Prostate gland (tissue), 2 donors: ENCODE results near the gene FOXD2. TPM values are rescaled to one million over a fixed set of nuclear protein-coding genes. Genes with fewer than 3 reads are reported as not detected.

Source experiments
- DNase-seq: peaks from one replicate; pipeline ENCODE4 v3.0.0-alpha.2; 2019; ENCODE audit warnings: low spot score
- H3K27ac ChIP-seq, 2 donors: fragments of 200-600 bp; sonication (generic); 2 replicates each; pipeline ENCODE4 v1.5.1; 2017 to 2019
- H3K27me3 ChIP-seq: fragments of 200-600 bp; sonication (generic); replicated peaks from 2 replicates; pipeline ENCODE4 v1.5.1; 2019; ENCODE audit not compliant: insufficient read depth
- H3K36me3 ChIP-seq, 2 donors: fragments of 200-600 bp; sonication (generic); 1 replicate in 1 of 2; 2 replicates in 1 of 2; pipeline versions ENCODE4 v1.5.1 to v1.8.1; 2017 to 2019
- H3K4me1 ChIP-seq: fragments of 200-600 bp; sonication (generic); replicated peaks from 2 replicates; pipeline ENCODE4 v1.5.1; 2019
- H3K4me3 ChIP-seq, 2 donors: fragments of 200-600 bp; sonication (generic); 2 replicates each; pipeline ENCODE4 v1.5.1; 2017 to 2019
- H3K9me3 ChIP-seq: fragments of 200-600 bp; sonication (generic); 2 replicates; pipeline ENCODE4 v1.5.1; 2017
- POLR2A ChIP-seq: fragments of 450-650 bp; IDR thresholded peaks from one replicate; pipeline ENCODE4 v1.6.1; 2016; ENCODE audit warnings: antibody characterized with exemption, mild to moderate bottlenecking
- POLR2AphosphoS5 ChIP-seq: sonication (generic); formaldehyde crosslinking; IDR thresholded peaks from one replicate; pipeline ENCODE4 v1.6.1; 2017; ENCODE audit warnings: antibody characterized with exemption
- WGBS: methylation state at CpG from one replicate; pipeline ENCODE4 v1.1.5; 2018; 5-methylcytosine and 5-hydroxymethylcytosine counted together
- intact Hi-C: fragments of 100-400 bp; cut with DNase I; formaldehyde crosslinking; loops from one replicate; pipeline ENCODE4 v1.14.2; 2022
- total RNA-seq, 2 donors: library from RNA; depleted of rRNA; stranded (reverse); fragments of >200 nt; gene quantifications; one replicate each; pipeline ENCODE4 v1.1.0, GENCODE V29; 2016
- TF ChIP-seq, protein P1 (sequence below), 4 experiments: fragments of 200-600 bp in 2 of 4; fragments of 450-650 bp in 2 of 4; sonication (generic) in 2 of 4; IDR thresholded peaks; 1 replicate in 3 of 4; 2 replicates in 1 of 4; pipeline ENCODE4 v1.5.1; 2016 to 2019; ENCODE audit warnings: antibody characterized with exemption in 4 of 4, mild to moderate bottlenecking in 2 of 4, moderate library complexity in 2 of 4

FOXD2 gene
- total RNA-seq, 2 donors from 2014 or later = 1.2 to 1.8 TPM

DNA sequence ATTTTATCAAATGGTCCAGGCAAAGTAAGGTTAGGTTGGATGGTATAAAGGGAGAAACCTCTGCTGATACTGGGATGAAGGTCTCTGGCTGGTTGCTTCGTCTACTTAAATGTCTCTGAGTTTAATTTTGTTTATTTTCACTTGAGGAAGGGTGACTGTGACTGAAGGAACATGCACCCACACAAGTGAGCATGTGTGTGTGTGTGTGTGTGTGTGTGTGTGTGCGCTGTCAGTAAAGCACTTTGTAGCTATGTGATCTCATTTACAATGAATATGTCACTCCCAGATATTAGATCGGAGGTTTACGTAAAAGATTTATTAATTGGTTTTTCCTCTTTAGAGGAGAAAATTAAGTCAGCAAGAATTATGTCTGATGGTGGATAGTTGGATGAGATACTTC, 4.4 kb downstream of the FOXD2 start:
- peaks cover 38% of the 10 kb centered on the region for H3K27me3 ChIP-seq
- WGBS = 91% methylated on average over 4 of the region's 4 CpGs
- no peak overlapping the region for H3K4me3 ChIP-seq
- H3K9me3 ChIP-seq = no peaks in the 10 kb centered on the region
- H3K36me3 ChIP-seq = no peaks in the 10 kb centered on the region
- no peak for DNase-seq
- intact Hi-C loops = loop anchor here (10.0 kb wide), 1 partner anchor 63 kb away; no protein-coding TSS in a partner anchor
- peaks cover 3% of the 10 kb centered on the region for H3K4me1 ChIP-seq
- H3K27ac ChIP-seq = no peak overlapping the region
- no peak for TF ChIP-seq POLR2A
- no peak for TF ChIP-seq POLR2AphosphoS5

DNA sequence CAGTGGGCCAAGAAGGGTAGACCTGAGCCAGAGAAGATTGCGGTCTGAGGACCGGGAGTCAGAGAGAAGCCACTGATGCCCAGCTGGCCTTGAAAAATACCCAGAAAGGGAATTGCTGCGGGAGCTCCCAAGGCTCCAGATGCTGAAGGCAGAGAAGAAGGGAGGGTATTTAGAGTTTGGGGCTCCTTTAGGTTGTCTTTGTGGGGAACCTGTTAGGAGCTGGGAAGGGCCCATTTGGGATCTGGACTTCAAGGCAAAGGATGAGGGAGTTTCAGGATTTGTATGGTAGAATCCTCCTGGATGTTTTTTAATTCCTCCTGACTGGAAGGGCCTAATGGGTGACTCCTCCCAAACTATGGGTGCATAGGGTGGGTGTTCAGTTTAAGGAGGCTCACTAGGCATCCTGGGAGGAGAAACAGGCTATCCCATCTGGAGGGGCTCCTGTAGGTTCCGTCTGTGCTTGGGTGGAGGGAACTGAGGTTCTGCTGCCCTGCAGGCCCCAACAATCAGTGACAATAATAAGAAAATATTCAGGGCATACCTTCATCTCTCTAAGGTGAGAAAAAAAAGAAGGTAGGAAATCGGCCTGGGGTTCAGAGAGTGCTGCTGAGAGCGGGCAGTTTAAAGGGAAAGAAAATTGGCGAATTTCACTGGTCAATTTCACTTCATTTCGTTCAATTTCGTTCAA, 5.1 kb downstream of the FOXD2 start:
- no peak for TF ChIP-seq POLR2AphosphoS5
- no peak for TF ChIP-seq POLR2A
- TF ChIP-seq, protein P1, sequence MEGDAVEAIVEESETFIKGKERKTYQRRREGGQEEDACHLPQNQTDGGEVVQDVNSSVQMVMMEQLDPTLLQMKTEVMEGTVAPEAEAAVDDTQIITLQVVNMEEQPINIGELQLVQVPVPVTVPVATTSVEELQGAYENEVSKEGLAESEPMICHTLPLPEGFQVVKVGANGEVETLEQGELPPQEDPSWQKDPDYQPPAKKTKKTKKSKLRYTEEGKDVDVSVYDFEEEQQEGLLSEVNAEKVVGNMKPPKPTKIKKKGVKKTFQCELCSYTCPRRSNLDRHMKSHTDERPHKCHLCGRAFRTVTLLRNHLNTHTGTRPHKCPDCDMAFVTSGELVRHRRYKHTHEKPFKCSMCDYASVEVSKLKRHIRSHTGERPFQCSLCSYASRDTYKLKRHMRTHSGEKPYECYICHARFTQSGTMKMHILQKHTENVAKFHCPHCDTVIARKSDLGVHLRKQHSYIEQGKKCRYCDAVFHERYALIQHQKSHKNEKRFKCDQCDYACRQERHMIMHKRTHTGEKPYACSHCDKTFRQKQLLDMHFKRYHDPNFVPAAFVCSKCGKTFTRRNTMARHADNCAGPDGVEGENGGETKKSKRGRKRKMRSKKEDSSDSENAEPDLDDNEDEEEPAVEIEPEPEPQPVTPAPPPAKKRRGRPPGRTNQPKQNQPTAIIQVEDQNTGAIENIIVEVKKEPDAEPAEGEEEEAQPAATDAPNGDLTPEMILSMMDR (IDR thresholded peaks at IDR 0.05) = no peak
- Histone ChIP-seq H3K9me3 (no peaks in the 10 kb centered on the region), H3K4me1 (peaks cover 3% of the 10 kb centered on the region), H3K4me3 (no peak overlapping the region), H3K36me3 (no peaks in the 10 kb centered on the region), H3K27me3 (peaks cover 38% of the 10 kb centered on the region), H3K27ac (no peak overlapping the region)
- intact Hi-C loops = loop anchor here (10.0 kb wide), 1 partner anchor 62 kb away; no protein-coding TSS in a partner anchor
- no peak for DNase-seq
- WGBS = 73% methylated on average over 9 of the region's 9 CpGs

DNA sequence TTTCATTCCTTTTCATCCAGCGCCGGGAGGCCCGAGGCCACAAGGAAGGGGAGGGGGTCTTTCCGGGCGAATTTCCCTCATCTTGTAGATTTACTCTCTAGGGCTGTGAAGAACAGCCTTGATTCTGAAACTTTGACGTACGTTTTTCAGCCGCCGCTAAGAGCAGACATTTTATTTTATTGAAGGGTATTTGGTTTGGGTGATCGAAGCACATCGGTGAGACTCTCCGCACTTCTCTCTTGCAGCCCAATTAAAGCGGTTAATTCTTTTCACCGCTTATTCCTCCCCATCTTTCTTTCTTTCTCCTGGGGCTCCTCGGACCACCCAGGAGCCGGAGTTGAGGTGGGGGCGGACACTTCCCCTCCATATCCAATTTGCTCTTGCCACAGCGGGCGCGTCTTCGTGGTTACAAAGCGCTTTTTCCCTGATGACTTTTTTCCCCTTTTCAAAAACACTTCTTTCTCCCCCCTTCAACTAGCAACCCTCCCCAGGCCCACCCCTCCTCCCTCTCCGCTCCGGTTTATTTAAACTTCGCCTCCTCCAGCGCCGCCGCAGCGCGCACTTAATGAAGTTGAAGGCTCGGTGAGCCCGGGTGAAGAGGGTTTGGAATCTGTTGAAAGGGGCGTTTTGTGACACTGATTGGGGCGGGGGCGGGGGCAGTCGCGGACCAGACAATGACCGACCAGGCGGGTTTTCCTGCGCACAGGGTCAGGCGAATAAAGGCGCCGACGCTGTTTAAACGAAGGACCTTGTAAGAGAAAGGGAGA, 5.9 kb downstream of the FOXD2 start:
- peaks cover 3% of the 10 kb centered on the region for H3K4me1 ChIP-seq
- TF ChIP-seq, protein P1 (IDR thresholded peaks at IDR 0.05) = no peak
- TF ChIP-seq POLR2AphosphoS5 = no peak
- TF ChIP-seq POLR2A = no peak
- DNase-seq = no peak
- H3K27me3 ChIP-seq = peaks cover 37% of the 10 kb centered on the region
- H3K27ac ChIP-seq = no peak overlapping the region
- 36% methylated on average over 45 of the region's 45 CpGs for WGBS
- intact Hi-C loops = loop anchor here (10.0 kb wide), 1 partner anchor 61 kb away; no protein-coding TSS in a partner anchor
- H3K9me3 ChIP-seq = no peaks in the 10 kb centered on the region
- H3K36me3 ChIP-seq = no peaks in the 10 kb centered on the region
- no peak overlapping the region for H3K4me3 ChIP-seq

- no peak overlapping the region for H3K4me3 ChIP-seq
- intact Hi-C loops = loop anchor here (10.0 kb wide), 1 partner anchor 61 kb away; no protein-coding TSS in a partner anchor
- H3K27me3 ChIP-seq = peaks cover 32% of the 10 kb centered on the region
Observed at GRCh38 chr1:47444297-47444561, 6.4 kb downstream of the FOXD2 start.

More at GRCh38 chr1:47444297-47444561, 6.4 kb downstream of the FOXD2 start:
- TF ChIP-seq, protein P1 (IDR thresholded peaks at IDR 0.05) = no peak
- TF ChIP-seq POLR2A (no peak), POLR2AphosphoS5 (no peak)
- Histone ChIP-seq H3K4me1 (peaks cover 3% of the 10 kb centered on the region), H3K36me3 (no peaks in the 10 kb centered on the region), H3K9me3 (no peaks in the 10 kb centered on the region), H3K27ac (no peak overlapping the region)
- 26% methylated on average over 15 of the region's 15 CpGs for WGBS
- DNase-seq = no peak
